Smooth muscle cell (in vitro differentiated cells): ENCODE data around the gene HSD17B10. TPM values are rescaled to one million over a fixed set of nuclear protein-coding genes. Genes with fewer than 3 reads are reported as not detected.
A peak's percentile ranks its signal among the peaks of the same experiment; 100 is the strongest.

Source experiments
- DNase-seq: peaks from one replicate; lab custom pipeline; 2025; ENCODE audit not compliant: unreplicated experiment; lab: John Stamatoyannopoulos, UW
- H2AFZ ChIP-seq: fragments of 200-600 bp; sonication (generic); 2 replicates; pipeline ENCODE4 v1.6.0; 2016; ENCODE audit warnings: antibody characterized with exemption, low read depth, mild to moderate bottlenecking
- H3F3A ChIP-seq: fragments of 200-600 bp; sonication (generic); 2 replicates; pipeline ENCODE4 v1.6.0; 2017; ENCODE audit warnings: antibody characterized with exemption, low read depth
- H3K27ac ChIP-seq: fragments of 200-600 bp; sonication (generic); 2 replicates; pipeline ENCODE4 v1.5.1; 2016; ENCODE audit warnings: low read depth, mild to moderate bottlenecking
- H3K27me3 ChIP-seq: fragments of 200-600 bp; sonication (generic); 2 replicates; pipeline ENCODE4 v1.6.1; 2016; ENCODE audit warnings: low read depth, mild to moderate bottlenecking
- H3K36me3 ChIP-seq: fragments of 200-600 bp; sonication (generic); 2 replicates; pipeline ENCODE4 v1.5.1; 2016; ENCODE audit warnings: low read depth
- H3K4me1 ChIP-seq: fragments of 200-600 bp; sonication (generic); 2 replicates; pipeline ENCODE4 v1.5.1; 2016; ENCODE audit warnings: low read depth
- H3K4me2 ChIP-seq: fragments of 200-600 bp; sonication (generic); 2 replicates; pipeline ENCODE4 v1.6.0; 2016; ENCODE audit warnings: mild to moderate bottlenecking
- H3K4me3 ChIP-seq: fragments of 200-600 bp; sonication (generic); 2 replicates; pipeline ENCODE4 v1.5.1; 2016; ENCODE audit warnings: mild to moderate bottlenecking
- H3K79me2 ChIP-seq: fragments of 200-600 bp; sonication (generic); 2 replicates; pipeline ENCODE4 v1.6.0; 2016; ENCODE audit warnings: low read depth, mild to moderate bottlenecking
- H3K9ac ChIP-seq: fragments of 200-600 bp; sonication (generic); 2 replicates; pipeline ENCODE4 v1.6.0; 2016; ENCODE audit warnings: low read depth
- H3K9me3 ChIP-seq: fragments of 200-600 bp; sonication (generic); replicated peaks from 2 replicates; pipeline ENCODE4 v1.5.1; 2016; ENCODE audit warnings: low read depth
- H4K20me1 ChIP-seq: fragments of 200-600 bp; sonication (generic); 2 replicates; pipeline ENCODE4 v1.6.0; 2016; ENCODE audit warnings: low read depth
- CTCF ChIP-seq: fragments of 200-600 bp; sonication (generic); IDR thresholded peaks from 2 replicates; pipeline ENCODE4 v1.5.1; 2017; ENCODE audit warnings: borderline replicate concordance, mild to moderate bottlenecking, antibody characterized with exemption; ENCODE audit not compliant: insufficient read depth, poor library complexity, severe bottlenecking
- WGBS: methylation state at CpG from one replicate; pipeline ENCODE4 v1.1.7; 2016; ENCODE audit warnings: low lambda C conversion rate; 5-methylcytosine and 5-hydroxymethylcytosine counted together
- polyA plus RNA-seq: library from polyadenylated mRNA; unstranded; fragments of >200 nt; fragmentation: Nextera tagmentation; extraction: Ambion mirVana; gene quantifications from 2 replicates; pipeline ENCODE4 v1.2.1, GENCODE V29; 2016
- total RNA-seq: library from RNA; depleted of rRNA; stranded (reverse); fragments of >200 nt; gene quantifications from 2 replicates; pipeline ENCODE4 v1.2.3, GENCODE V29; 2014

HSD17B10 gene
- total and polyA plus RNA-seq, 2 experiments from 2014 or later, result 48.6 to 92.2 TPM

- H3K79me2 ChIP-seq, result no peaks in the 10 kb centered on the region
- no peaks in the 10 kb centered on the region for H3F3A ChIP-seq
- no peak overlapping the region for H3K9ac ChIP-seq
- H3K27ac ChIP-seq, result no peak overlapping the region
- H3K4me2 ChIP-seq, result no peak overlapping the region
- WGBS, result 37% methylated on average over 4 of the region's 4 CpGs
- H3K27me3 ChIP-seq, result no peaks in the 10 kb centered on the region
- H2AFZ ChIP-seq, result no peak overlapping the region
- no peak overlapping the region for H3K4me3 ChIP-seq
- H3K36me3 ChIP-seq, result no peaks in the 10 kb centered on the region
- no peaks in the 10 kb centered on the region for H4K20me1 ChIP-seq
- peak; percentile 52 for TF ChIP-seq CTCF
- no peaks in the 10 kb centered on the region for H3K4me1 ChIP-seq
- no peaks in the 10 kb centered on the region for H3K9me3 ChIP-seq
- DNase-seq, result no peak
Observed at GRCh38 chrX:53435997-53436396, 1.8 kb upstream of the HSD17B10 start.

- Histone ChIP-seq H3K79me2 (no peaks in the 10 kb centered on the region), H3K27ac (no peak overlapping the region), H3K9ac (no peak overlapping the region), H2AFZ (no peak overlapping the region), H4K20me1 (no peaks in the 10 kb centered on the region), H3F3A (no peaks in the 10 kb centered on the region), H3K9me3 (no peaks in the 10 kb centered on the region), H3K27me3 (no peaks in the 10 kb centered on the region), H3K4me2 (no peak overlapping the region), H3K4me3 (no peak overlapping the region), H3K4me1 (no peaks in the 10 kb centered on the region), H3K36me3 (no peaks in the 10 kb centered on the region)
- DNase-seq, result no peak
- 86% methylated on average over 9 of the region's 9 CpGs for WGBS
- no peak for TF ChIP-seq CTCF
Observed at GRCh38 chrX:53430231-53430630, 3.9 kb downstream of the HSD17B10 start.

- Histone ChIP-seq H3K4me1 (no peaks in the 10 kb centered on the region), H3K79me2 (no peaks in the 10 kb centered on the region), H3K4me2 (no peak overlapping the region), H3K9me3 (no peaks in the 10 kb centered on the region), H4K20me1 (no peaks in the 10 kb centered on the region), H3K27ac (no peak overlapping the region), H3K4me3 (no peak overlapping the region), H2AFZ (no peak overlapping the region), H3K36me3 (no peaks in the 10 kb centered on the region), H3K27me3 (no peaks in the 10 kb centered on the region), H3K9ac (no peak overlapping the region), H3F3A (no peaks in the 10 kb centered on the region)
- DNase-seq, result no peak
- TF ChIP-seq CTCF, result no peak
- WGBS, result 91% methylated on average over 8 of the region's 8 CpGs
Observed at GRCh38 chrX:53429755-53430154, 4.4 kb downstream of the HSD17B10 start.

GRCh38 chrX:53422861-53423306, 11.3 kb downstream of the HSD17B10 start, which contains the start of gene RIBC1:
Gene RIBC1 (plus strand): TSS chrX:53422873. CDS start chrX:53426277, 3,404 bp downstream.
- Histone ChIP-seq H3K27ac (peak within 1 kb of the TSS; percentile 86), H2AFZ (peak within 1 kb of the TSS; percentile 81), H3K9me3 (no peaks in the 10 kb centered on the region), H3K9ac (peak within 1 kb of the TSS; percentile 91), H4K20me1 (peaks cover 13% of the 10 kb centered on the region), H3K4me3 (peak within 1 kb of the TSS; percentile 68), H3K79me2 (peaks cover 36% of the 10 kb centered on the region), H3K36me3 (no peaks in the 10 kb centered on the region), H3K27me3 (no peaks in the 10 kb centered on the region), H3K4me1 (no peaks in the 10 kb centered on the region), H3F3A (no peaks in the 10 kb centered on the region), H3K4me2 (peak within 1 kb of the TSS; percentile 83)
- peak; percentile 48 for DNase-seq
- 58% methylated on average over 17 of the region's 17 CpGs for WGBS
- TF ChIP-seq CTCF, result no peak
